Occipital lobe (tissue), 2 donors: ENCODE results near the gene FABP7. TPM values are rescaled to one million over a fixed set of nuclear protein-coding genes. Genes with fewer than 3 reads are reported as not detected.
"Not testable (repeated sequence)": the region's sequence is repeated elsewhere in the genome, so short reads cannot be mapped to it uniquely, and the experiment has no call there.

Source experiments
- DNase-seq: peaks from one replicate; lab custom pipeline; 2025; lab: John Stamatoyannopoulos, UW
- total RNA-seq: library from RNA; depleted of rRNA; stranded (reverse); fragments of >200 nt; gene quantifications from one replicate; pipeline ENCODE4 v1.2.3, GENCODE V29; 2014

FABP7 gene
- 1,309 TPM for total RNA-seq

DNA sequence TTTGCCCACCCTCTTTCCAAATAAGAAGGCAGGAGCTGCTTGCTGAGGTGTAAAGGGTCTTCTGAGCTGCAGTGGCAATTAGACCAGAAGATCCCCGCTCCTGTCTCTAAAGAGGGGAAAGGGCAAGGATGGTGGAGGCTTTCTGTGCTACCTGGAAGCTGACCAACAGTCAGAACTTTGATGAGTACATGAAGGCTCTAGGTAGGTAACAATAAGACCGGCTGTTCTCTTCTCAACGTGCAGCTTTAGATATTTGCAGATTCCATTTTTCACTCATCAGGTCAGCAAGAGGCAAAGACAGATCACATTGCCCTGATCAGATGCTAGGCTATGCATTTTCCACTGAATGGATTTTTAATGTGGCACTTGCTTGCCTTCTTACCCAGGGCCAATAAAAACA lies at the start of gene FABP7:
FABP7 (plus strand) TSS at position 50 of the 400 bp plus-strand sequence; CDS start at position 129, 79 bp downstream.
- no peak for DNase-seq

DNA sequence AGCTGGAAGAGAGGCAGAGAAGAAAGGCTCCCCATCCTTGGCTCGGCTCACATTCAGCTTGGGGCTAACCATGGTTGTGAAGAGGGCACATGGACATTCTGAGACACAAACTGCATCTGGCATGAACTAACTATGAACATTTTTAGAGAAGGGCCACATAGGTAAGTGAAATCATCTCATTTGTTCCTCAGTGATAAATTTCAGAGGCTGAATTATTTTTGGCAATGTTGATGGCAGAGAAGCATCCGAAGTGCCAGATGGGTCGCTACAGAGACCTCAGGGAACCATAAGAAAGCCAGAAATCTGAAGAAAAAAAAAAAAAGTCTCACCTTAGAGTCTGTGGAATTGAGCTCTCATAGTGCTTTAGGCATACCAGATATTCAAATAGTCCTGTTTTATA lies 49.2 kb upstream of the FABP7 start:
- no peak for DNase-seq

DNA sequence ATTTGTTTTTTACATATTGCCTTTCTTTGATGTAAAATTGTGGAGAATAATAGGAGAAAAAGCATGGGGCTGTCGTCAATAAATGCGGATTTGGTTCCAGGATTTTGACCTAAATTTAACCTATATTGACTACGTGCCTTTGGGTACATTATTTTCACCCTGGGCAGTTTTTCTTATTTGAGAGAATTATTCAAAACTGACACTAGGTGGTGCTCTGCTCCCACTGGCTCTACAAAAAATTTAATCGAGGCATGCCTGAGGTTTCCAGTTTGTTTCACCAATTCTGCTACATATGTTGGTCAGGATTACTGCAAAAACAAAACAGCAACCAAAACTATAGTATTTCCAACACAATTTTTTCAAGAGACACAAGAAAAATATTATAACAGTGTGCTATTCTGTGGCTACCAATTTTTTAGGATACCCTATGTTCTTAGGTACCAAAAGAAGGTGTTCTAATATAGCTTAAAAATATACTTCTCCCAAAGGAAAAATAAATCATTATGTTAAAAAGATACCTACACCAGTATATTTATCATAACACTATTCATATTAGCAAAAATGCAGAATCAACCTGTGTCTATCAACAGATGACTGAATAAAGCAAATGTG lies 48.6 kb upstream of the FABP7 start:
- no peak for DNase-seq

GRCh38 chr6:122733259-122733658 lies 46.3 kb upstream of the FABP7 start:
- DNase-seq: no peak

GRCh38 chr6:122734529-122735395 lies 44.8 kb upstream of the FABP7 start:
- no peak for DNase-seq

DNA sequence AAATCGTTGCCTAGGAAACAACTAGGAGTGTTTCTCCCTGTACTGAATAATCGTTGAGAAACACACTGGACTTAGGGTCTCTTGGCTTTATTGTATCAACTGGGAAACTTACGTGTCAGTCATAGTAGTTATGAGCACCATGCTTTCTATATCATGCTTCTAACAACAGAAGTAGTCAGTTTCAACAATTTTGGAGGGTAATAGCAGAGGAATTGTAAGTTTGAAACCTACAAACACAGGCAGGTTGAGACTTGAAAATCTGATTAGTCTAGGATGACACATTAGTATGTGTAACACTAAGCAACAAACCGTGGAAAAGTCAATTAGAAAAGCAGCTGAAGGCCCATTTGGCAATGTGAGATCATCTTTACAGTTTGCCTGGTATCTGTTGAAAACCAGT lies 43.9 kb upstream of the FABP7 start:
- no peak for DNase-seq

GRCh38 chr6:122736163-122736562 lies 43.4 kb upstream of the FABP7 start:
- no peak for DNase-seq

- DNase-seq: no peak
Observed at GRCh38 chr6:122736616-122737015, 42.9 kb upstream of the FABP7 start.

- no peak for DNase-seq
Observed at GRCh38 chr6:122740091-122740490, 39.4 kb upstream of the FABP7 start.

DNA sequence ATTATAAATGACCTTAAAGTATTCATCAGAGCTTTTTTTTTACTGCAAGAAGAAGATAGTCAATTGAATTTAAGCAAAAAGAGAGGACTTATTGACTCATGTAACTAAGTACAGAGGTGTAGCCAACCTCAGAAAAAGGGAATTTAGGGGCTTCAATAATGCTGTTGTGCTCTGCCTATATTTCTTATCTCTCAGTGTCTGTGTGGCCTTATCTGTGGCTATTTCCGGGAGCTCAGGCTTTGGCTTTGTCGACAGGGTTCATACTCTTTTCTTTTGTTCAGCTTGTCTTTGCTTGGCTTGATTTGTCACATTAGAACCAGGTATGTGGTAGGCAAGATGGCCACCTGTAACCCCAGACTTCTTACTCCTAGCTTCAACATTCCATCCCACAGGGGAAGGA lies 38.6 kb upstream of the FABP7 start:
- DNase-seq: no peak

DNA sequence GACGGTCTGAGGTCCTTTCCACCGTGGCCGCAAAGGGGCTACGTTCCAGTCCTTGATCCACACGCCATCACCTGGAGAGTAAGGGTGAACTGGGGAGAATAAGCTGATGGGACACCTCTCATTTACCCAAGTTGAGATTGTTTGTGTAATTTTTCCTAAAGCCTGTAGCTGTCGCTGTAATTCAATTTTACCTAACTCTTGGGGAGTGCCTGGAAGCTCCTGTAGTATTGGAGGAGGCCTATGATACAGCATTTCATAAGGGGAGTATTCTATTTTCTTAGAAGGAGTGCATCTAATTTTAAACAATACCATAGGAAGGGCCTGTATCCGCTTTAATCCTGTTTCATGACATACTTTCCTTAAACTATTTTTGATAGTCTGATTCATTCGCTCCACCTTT lies 35.3 kb upstream of the FABP7 start:
- not testable (repeated sequence) for DNase-seq

GRCh38 chr6:122744856-122745255 lies 34.7 kb upstream of the FABP7 start:
- DNase-seq: not testable (repeated sequence)

DNA sequence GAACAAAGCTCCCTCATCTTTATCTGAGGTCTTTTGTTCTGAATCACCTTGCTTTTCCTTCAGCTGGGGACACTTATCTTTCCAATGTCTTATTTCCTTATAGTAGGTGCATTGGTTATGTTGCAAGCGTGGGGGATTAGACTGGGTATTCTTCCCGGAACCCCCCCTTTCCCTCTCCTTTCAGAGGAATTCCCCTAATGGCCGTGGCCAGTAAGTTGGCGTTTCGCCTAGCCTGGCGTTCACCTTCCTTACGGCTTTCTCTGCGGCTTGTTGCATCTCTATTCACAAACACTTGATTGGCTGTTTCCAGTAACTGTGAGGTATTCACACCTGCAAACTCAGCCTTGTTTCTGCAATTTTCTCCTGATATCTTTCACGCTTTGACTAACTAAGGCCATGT lies 32.8 kb upstream of the FABP7 start:
- no peak for DNase-seq

DNA sequence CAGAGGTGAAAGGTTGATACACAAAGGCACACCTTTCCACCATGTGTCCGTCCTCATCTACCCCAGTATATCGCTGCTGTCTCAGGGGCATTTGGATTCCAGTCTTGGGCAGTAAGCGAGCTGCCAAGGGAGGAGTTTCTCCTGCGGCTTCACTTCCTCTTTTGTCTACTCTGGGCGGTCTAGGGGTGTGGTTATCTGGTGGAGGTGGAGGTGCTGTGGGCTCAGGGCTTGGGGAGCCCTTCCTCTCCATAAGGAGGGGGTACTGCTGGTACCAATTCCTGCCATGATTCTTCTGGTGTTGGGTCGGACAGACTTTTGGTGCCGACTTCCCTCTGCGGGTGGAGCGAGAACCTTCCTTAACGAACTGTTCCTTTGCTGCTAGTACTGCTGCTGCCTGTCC lies 31.9 kb upstream of the FABP7 start:
- DNase-seq: no peak

DNA sequence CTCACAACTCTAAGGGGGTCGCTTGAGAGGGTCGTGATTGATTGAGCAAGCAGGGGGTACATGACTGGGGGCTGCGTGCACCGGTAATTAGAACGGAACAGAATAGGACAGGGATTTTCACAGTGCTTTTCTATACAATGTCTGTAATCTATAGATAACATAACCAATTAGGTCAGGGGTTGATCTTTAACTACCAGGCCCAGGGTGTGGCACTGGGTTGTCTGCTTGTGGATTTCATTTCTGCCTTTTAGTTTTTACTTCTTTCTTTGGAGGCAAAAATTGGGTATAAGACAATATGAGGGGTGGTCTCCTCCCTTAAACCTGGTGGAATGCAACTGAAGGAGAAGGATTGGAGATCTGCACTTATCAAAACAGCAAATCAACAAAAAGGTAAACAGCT lies 30.6 kb upstream of the FABP7 start:
- DNase-seq: not testable (repeated sequence)

DNA sequence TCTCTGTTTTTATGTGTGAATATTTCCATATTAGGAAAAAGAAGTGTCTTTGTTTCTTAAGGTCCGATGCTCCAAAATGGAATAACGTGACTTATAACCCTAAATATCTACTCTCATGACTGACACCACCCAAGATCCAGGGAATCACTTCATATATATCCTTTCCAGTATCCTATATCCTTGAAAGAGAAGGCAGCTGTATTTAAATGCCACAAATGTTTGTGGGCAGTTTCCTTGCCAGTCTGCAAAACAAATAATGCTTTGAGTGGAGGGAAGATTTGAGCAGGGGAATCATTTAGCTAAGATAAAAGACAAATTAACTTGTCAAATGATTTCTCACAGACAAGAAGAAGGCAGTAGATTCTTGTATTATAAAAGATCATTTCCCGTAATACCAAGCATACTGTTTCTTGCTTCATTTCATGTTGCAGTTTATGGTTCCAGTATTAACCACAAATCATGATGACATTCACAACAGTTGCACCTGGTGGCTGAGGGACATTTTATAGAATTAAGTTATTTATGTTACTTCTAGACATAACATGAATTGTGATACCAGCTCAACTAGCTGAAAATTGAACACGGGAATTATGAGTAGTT lies 30.0 kb upstream of the FABP7 start:
- DNase-seq: no peak

DNA sequence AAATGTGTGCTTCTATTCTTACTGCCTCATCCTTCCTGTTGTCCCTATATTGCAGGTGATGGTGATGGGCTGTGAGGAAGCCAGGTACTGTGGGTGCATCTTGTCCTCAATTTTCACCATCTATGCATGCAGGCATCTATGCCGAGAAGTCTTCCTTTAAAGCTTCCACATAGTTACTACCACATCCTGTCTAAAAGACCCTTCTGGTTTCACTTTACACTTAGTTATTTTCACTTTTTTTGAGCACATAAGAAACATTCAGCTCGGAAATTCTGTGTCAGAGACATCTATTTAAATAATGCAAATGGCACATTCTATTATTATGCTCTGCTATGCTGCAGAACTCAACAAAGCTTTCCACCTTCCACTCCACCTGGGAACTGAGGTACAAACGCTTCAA lies 28.2 kb upstream of the FABP7 start:
- DNase-seq: no peak

DNA sequence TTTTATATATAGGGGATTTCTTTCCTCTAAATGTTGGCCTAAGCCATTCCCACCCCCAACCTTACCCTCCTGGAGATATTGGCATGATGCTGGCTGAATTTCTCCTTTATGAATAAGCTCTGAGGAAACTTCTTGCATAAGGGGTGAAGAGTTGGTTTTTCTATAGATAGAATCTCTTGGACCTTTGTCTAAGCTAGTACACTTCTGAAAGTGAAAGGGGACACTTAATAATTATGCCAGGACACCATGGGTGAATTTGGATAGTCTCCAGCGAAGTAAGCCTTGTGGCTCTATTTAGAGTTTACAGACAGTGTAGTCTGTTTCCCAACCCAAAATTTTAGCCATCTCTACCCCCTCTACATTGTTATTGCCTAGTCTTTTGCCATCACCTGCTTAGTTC lies 27.1 kb upstream of the FABP7 start:
- no peak for DNase-seq

GRCh38 chr6:122753000-122753687 lies 26.4 kb upstream of the FABP7 start:
- no peak for DNase-seq

DNA sequence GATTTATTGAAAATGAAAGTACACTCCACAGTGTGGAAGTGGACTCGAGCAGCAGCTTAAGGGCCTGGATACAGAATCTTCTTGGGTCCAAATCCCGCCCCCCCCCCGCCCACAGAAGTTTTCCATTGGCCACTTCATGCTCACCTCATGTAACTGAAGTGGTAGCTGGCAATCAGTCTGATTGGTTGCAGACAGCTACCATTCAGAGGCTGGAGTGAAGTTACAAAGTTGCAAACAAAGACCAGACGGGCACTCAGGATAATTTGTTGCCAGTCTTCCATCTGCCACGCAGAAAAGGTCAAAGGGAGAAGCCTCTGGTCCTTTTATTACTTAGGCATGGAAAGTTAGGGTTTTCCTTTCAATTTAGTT lies 25.8 kb upstream of the FABP7 start:
- DNase-seq: no peak

GRCh38 chr6:122754191-122754731 lies 25.3 kb upstream of the FABP7 start:
- no peak for DNase-seq

- DNase-seq: no peak
Observed at GRCh38 chr6:122755901-122756300, 23.6 kb upstream of the FABP7 start.
